PC-9 (cell line): ENCODE measurements around the gene ANKRD33B. TPM values are rescaled to one million over a fixed set of nuclear protein-coding genes. Genes with fewer than 3 reads are reported as not detected.
"Not testable (repeated sequence)": the region's sequence is repeated elsewhere in the genome, so short reads cannot be mapped to it uniquely, and the experiment has no call there.

ENCODE experiments used
- BruUV-seq: library from RNA; stranded (reverse); fragments of 400-500 nt; replicated peaks from 2 replicates; lab custom pipeline; 2021; lab: Mats Ljungman, UMichigan
- CTCF ChIA-PET: fragments of 300-600 bp; sonication (Branson Sonifier 250); formaldehyde crosslinking; loops from one replicate; lab custom pipeline; 2022; ENCODE audit warnings: antibody characterized with exemption; lab: Charles Lee
- POLR2A ChIA-PET: fragments of 300-600 bp; sonication (Branson Sonifier 250); formaldehyde crosslinking; loops from one replicate; lab custom pipeline; 2022; ENCODE audit warnings: antibody characterized with exemption; ENCODE audit not compliant: unreplicated experiment; lab: Charles Lee
- DNase-seq, 2 experiments: peaks; one replicate each; pipeline versions ENCODE4 v3.0.0 to v3.0.0-alpha.2; 2015 to 2022; ENCODE audit warnings: mixed read lengths in 1 of 2
- H2AFZ ChIP-seq: fragments of 200-600 bp; sonication (generic); 2 replicates; pipeline ENCODE4 v1.8.1; 2017; ENCODE audit warnings: antibody characterized with exemption
- H3F3A ChIP-seq: fragments of 200-600 bp; sonication (generic); 2 replicates; pipeline ENCODE4 v1.8.1; 2017; ENCODE audit warnings: antibody characterized with exemption, mild to moderate bottlenecking, low read depth; ENCODE audit not compliant: insufficient read depth
- H3K27ac ChIP-seq: fragments of 200-600 bp; sonication (generic); 2 replicates; pipeline ENCODE4 v1.6.1; 2016; ENCODE audit warnings: mixed run types
- H3K27me3 ChIP-seq: fragments of 200-600 bp; sonication (generic); 2 replicates; pipeline ENCODE4 v1.6.1; 2016; ENCODE audit warnings: low read depth, mixed run types; ENCODE audit not compliant: insufficient read depth
- H3K36me3 ChIP-seq: fragments of 200-600 bp; sonication (generic); 2 replicates; pipeline ENCODE4 v1.6.1; 2016; ENCODE audit warnings: low read depth, mixed run types
- H3K4me1 ChIP-seq: fragments of 200-600 bp; sonication (generic); replicated peaks from 2 replicates; pipeline ENCODE4 v1.6.1; 2016; ENCODE audit warnings: mixed run types; ENCODE audit not compliant: insufficient read depth
- H3K4me2 ChIP-seq: fragments of 200-600 bp; sonication (generic); 2 replicates; pipeline ENCODE4 v1.6.1; 2017; ENCODE audit warnings: mixed run types
- H3K4me3 ChIP-seq: fragments of 200-600 bp; sonication (generic); 2 replicates; pipeline ENCODE4 v1.6.1; 2016; ENCODE audit warnings: mixed run types
- H3K79me2 ChIP-seq: fragments of 200-600 bp; sonication (generic); 2 replicates; pipeline ENCODE4 v1.6.1; 2017; ENCODE audit warnings: low read depth, mixed run types
- H3K9me2 ChIP-seq: fragments of 200-600 bp; sonication (generic); 2 replicates; pipeline ENCODE4 v1.8.1; 2017; ENCODE audit warnings: mild to moderate bottlenecking; ENCODE audit not compliant: insufficient read depth
- H3K9me3 ChIP-seq: fragments of 200-600 bp; sonication (generic); 2 replicates; pipeline ENCODE4 v1.8.1; 2016; ENCODE audit warnings: low read depth; ENCODE audit not compliant: insufficient read depth
- H4K20me1 ChIP-seq: fragments of 200-600 bp; sonication (generic); 2 replicates; pipeline ENCODE4 v1.8.1; 2017; ENCODE audit not compliant: insufficient read depth
- CTCF ChIP-seq: fragments of 200-600 bp; sonication (generic); conservative IDR thresholded peaks from 2 replicates; pipeline ENCODE4 v1.6.1; 2017; ENCODE audit warnings: mixed run types, antibody characterized with exemption, mild to moderate bottlenecking, moderate library complexity
- EZH2 ChIP-seq: fragments of 200-600 bp; sonication (generic); IDR thresholded peaks from 2 replicates; pipeline ENCODE4 v1.8.0; 2017; ENCODE audit warnings: antibody characterized with exemption, low read depth
- intact Hi-C: fragments of 100-400 bp; cut with micrococcal nuclease; formaldehyde crosslinking; loops from one replicate; pipeline ENCODE4 v1.10.0; 2022; ENCODE audit not compliant: unreplicated experiment
- total RNA-seq: library from RNA; stranded (reverse); gene quantifications from 2 replicates; pipeline ENCODE4 v1.2.3, GENCODE V29; 2021

The ANKRD33B gene
- total RNA-seq, 1 experiment from 2014 or later = 32.1 TPM

- no peak overlapping the region for H3K4me3 ChIP-seq
- no TSS peak for BruUV-seq
- no peak overlapping the region for H3K4me2 ChIP-seq
- peaks cover 15% of the 10 kb centered on the region for H3F3A ChIP-seq
- ChIA-PET POLR2A (interaction anchor here (0.6 kb wide), 1 partner anchor 38 kb away, joined by 6 read pairs; no protein-coding TSS in a partner anchor), CTCF (interaction anchor here (0.6 to 1.3 kb wide), 3 partner anchors 57 to 450 kb away, joined by 3 to 11 read pairs (median 3); no protein-coding TSS in a partner anchor)
- no peak for TF ChIP-seq EZH2
- TF ChIP-seq CTCF = no peak
- no peak for DNase-seq
- no peaks in the 10 kb centered on the region for H3K36me3 ChIP-seq
- H3K27me3 ChIP-seq = no peaks in the 10 kb centered on the region
- no peaks in the 10 kb centered on the region for H4K20me1 ChIP-seq
- H3K9me3 ChIP-seq = no peaks in the 10 kb centered on the region
- no peak overlapping the region for H2AFZ ChIP-seq
- intact Hi-C loops = no loop called here
- no peaks in the 10 kb centered on the region for H3K9me2 ChIP-seq
- peaks cover 3% of the 10 kb centered on the region for H3K4me1 ChIP-seq
- no peaks in the 10 kb centered on the region for H3K79me2 ChIP-seq
- no peak overlapping the region for H3K27ac ChIP-seq
Observed at GRCh38 chr5:10545084-10545483, 18.8 kb upstream of the ANKRD33B start.

- no TSS peak for BruUV-seq
- Histone ChIP-seq H3K4me3 (no peak overlapping the region), H3F3A (peaks cover 22% of the 10 kb centered on the region), H3K4me1 (peaks cover 14% of the 10 kb centered on the region), H3K27ac (no peak overlapping the region), H3K27me3 (no peaks in the 10 kb centered on the region), H4K20me1 (no peaks in the 10 kb centered on the region), H3K9me3 (no peaks in the 10 kb centered on the region), H3K79me2 (no peaks in the 10 kb centered on the region), H3K4me2 (no peak overlapping the region), H2AFZ (no peak overlapping the region), H3K9me2 (no peaks in the 10 kb centered on the region), H3K36me3 (no peaks in the 10 kb centered on the region)
- ChIA-PET POLR2A (interaction anchor here (0.7 kb wide), 1 partner anchor 68 kb away, joined by 10 read pairs; no protein-coding TSS in a partner anchor), CTCF (interaction anchor here (0.6 to 1.3 kb wide), 2 partner anchors 36 to 81 kb away, joined by 3 to 9 read pairs; no protein-coding TSS in a partner anchor)
- TF ChIP-seq CTCF (no peak), EZH2 (no peak)
- no peak for DNase-seq
- intact Hi-C loops = no loop called here
Observed at GRCh38 chr5:10546186-10546585, 17.7 kb upstream of the ANKRD33B start.

DNA sequence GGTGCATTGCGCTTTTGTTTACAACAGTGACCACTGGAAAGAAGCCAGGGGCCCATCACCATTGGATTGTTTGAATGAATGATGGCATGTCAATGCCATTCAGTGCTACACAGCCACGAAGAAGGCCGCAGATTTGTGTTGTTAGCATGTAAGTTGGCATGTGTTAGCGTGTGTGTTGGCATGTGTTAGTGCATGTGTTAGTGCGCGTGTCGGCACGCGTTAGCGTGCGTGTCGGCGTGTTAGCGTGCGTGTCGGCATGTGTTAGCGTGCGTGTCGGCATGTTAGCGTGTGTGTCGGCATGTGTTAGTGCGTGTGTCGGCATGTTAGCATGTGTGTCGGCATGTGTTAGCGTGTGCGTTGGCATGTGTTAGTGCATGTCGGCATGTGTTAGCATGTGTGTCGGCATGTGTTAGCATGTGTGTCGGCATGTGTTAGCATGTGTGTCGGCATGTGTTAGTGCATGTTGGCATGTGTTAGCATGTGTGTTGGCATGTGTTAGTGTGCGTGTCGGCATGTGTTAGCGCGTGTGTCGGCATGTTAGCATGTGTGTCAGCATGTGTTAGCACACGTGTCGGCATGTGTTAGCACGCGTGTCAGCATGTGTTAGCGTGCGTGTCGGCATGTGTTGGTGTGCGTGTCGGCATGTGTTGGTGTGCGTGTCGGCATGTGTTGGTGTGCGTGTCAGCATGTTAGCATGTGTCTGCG is 15.3 kb upstream of the ANKRD33B start:
- DNase-seq = no peak
- H2AFZ ChIP-seq = no peak overlapping the region
- no peak overlapping the region for H3K4me3 ChIP-seq
- H3K4me1 ChIP-seq = peaks cover 35% of the 10 kb centered on the region
- POLR2A ChIA-PET = no interaction called here
- BruUV-seq = no TSS peak
- CTCF ChIA-PET = no interaction called here
- peaks cover 31% of the 10 kb centered on the region for H3F3A ChIP-seq
- intact Hi-C loops = no loop called here
- H3K27ac ChIP-seq = no peak overlapping the region
- no peaks in the 10 kb centered on the region for H4K20me1 ChIP-seq
- no peak overlapping the region for H3K4me2 ChIP-seq
- H3K9me3 ChIP-seq = no peaks in the 10 kb centered on the region
- TF ChIP-seq EZH2 = no peak
- no peaks in the 10 kb centered on the region for H3K9me2 ChIP-seq
- H3K36me3 ChIP-seq = no peaks in the 10 kb centered on the region
- no peaks in the 10 kb centered on the region for H3K79me2 ChIP-seq
- H3K27me3 ChIP-seq = no peaks in the 10 kb centered on the region

DNA sequence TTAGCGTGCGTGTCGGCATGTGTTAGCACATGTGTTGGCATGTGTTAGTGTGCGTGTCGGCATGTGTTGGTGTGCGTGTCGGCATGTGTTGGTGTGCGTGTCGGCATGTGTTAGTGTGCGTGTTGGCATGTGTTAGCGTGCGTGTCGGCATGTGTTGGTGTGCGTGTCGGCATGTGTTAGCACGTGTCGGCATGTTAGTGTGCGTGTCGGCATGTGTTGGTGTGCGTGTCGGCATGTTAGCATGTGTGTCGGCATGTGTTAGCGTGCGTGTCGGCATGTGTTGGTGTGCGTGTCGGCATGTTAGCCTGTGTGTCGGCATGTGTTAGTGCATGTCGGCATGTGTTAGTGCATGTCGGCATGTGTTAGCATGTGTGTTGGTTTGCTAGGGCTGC is 14.8 kb upstream of the ANKRD33B start:
- POLR2A ChIA-PET = not testable (repeated sequence)

More for the DNA sequence above, 14.8 kb upstream of the ANKRD33B start:
- intact Hi-C loops, H3K4me3 ChIP-seq, DNase-seq, H3K9me3 ChIP-seq, H4K20me1 ChIP-seq, H3K27ac ChIP-seq, BruUV-seq, H3K79me2 ChIP-seq, H2AFZ ChIP-seq, H3K9me2 ChIP-seq, H3K36me3 ChIP-seq, H3K27me3 ChIP-seq, H3K4me2 ChIP-seq: not testable (repeated sequence)
- peaks cover 31% of the 10 kb centered on the region for H3F3A ChIP-seq
- CTCF ChIA-PET = interaction anchor here (0.7 kb wide), 1 partner anchor 1413 kb away, joined by 6 read pairs; no protein-coding TSS in a partner anchor
- H3K4me1 ChIP-seq = peaks cover 41% of the 10 kb centered on the region
